HepG2 (cell line): Measurements from ENCODE around the gene TSPAN9.

ENCODE experiments used
- EZH2 ChIP-seq: conservative IDR thresholded peaks from 2 replicates; pipeline ENCODE4 v1.6.1; 2012; ENCODE audit warnings: mild to moderate bottlenecking, low read depth, low read length, moderate library complexity
- POLR2AphosphoS5 ChIP-seq: IDR thresholded peaks from 2 replicates; pipeline ENCODE4 v1.6.1; 2012; ENCODE audit warnings: low read depth, low read length

GRCh38 chr12:3202734-3203446 lies 125.7 kb downstream of the TSPAN9 start:
- no peak for TF ChIP-seq EZH2
- TF ChIP-seq POLR2AphosphoS5: no peak
